HL-60 (cell line): Measurements from ENCODE around the gene CNOT11.

ENCODE experiments used
- CTCF ChIP-seq: IDR thresholded peaks from one replicate; pipeline ENCODE4 v1.5.1; 2011; ENCODE audit warnings: low read length, control low read depth, inconsistent platforms; ENCODE audit not compliant: insufficient read depth
- REST ChIP-seq: IDR thresholded peaks from 2 replicates; pipeline ENCODE4 v1.6.1; 2012; ENCODE audit warnings: low read depth; ENCODE audit not compliant: insufficient replicate concordance

GRCh38 chr2:101305035-101305434, 52.3 kb downstream of the CNOT11 start:
- TF ChIP-seq CTCF = no peak
- no peak for TF ChIP-seq REST
